Liver (tissue), 9 donors: ENCODE measurements around the gene LINC01488. TPM values are rescaled to one million over a fixed set of nuclear protein-coding genes. Genes with fewer than 3 reads are reported as not detected.

Experiments used
- DNase-seq: peaks from one replicate; pipeline ENCODE4 v3.0.0-alpha.2; 2017; ENCODE audit warnings: low spot score
- H3K27ac ChIP-seq, 2 donors: one replicate each; pipeline ENCODE4 v1.7.0; 2013; ENCODE audit warnings: inconsistent platforms in 2 of 2, low read length in 2 of 2, control low read depth in 1 of 2, low read depth in 1 of 2, mild to moderate bottlenecking in 1 of 2
- H3K27me3 ChIP-seq, 4 donors: one replicate each; pipeline versions ENCODE4 v1.6.1 to v1.7.0; 2013; ENCODE audit warnings: low read length in 3 of 4, inconsistent platforms in 1 of 4, mild to moderate bottlenecking in 1 of 4, moderate library complexity in 1 of 4; ENCODE audit not compliant: control insufficient read depth in 4 of 4, insufficient read depth in 4 of 4
- H3K36me3 ChIP-seq, 4 donors: one replicate each; pipeline versions ENCODE4 v1.6.1 to v1.7.0; 2013; ENCODE audit warnings: low read length in 3 of 4, mild to moderate bottlenecking in 3 of 4, low read depth in 1 of 4, moderate library complexity in 1 of 4; ENCODE audit not compliant: control insufficient read depth in 4 of 4, insufficient read depth in 3 of 4
- H3K4me1 ChIP-seq, 4 donors: one replicate each; pipeline versions ENCODE4 v1.6.1 to v1.7.0; 2013; ENCODE audit warnings: low read length in 3 of 4, mild to moderate bottlenecking in 3 of 4, moderate library complexity in 1 of 4; ENCODE audit not compliant: control insufficient read depth in 4 of 4, insufficient read depth in 4 of 4
- H3K4me3 ChIP-seq, 3 donors: one replicate each; pipeline versions ENCODE4 v1.6.1 to v1.7.0; 2013; ENCODE audit warnings: low read length in 3 of 3, control low read depth in 1 of 3, low read depth in 1 of 3, mild to moderate bottlenecking in 1 of 3
- H3K9ac ChIP-seq, 2 donors: one replicate each; pipeline ENCODE4 v1.7.0; 2013; ENCODE audit warnings: low read length in 2 of 2, mild to moderate bottlenecking in 2 of 2, moderate library complexity in 2 of 2, control low read depth in 1 of 2, low read depth in 1 of 2
- H3K9me3 ChIP-seq, 4 donors: one replicate each; pipeline versions ENCODE4 v1.6.1 to v1.7.0; 2013; ENCODE audit warnings: low read length in 3 of 4; ENCODE audit not compliant: control insufficient read depth in 4 of 4
- CTCF ChIP-seq: fragments of 150-350 bp; IDR thresholded peaks from 2 replicates; pipeline ENCODE4 v1.5.1; 2017; ENCODE audit warnings: improper control_type of control experiment, low read depth, low read length; ENCODE audit not compliant: missing input control
- EGR1 ChIP-seq, 2 donors: IDR thresholded peaks; 2 replicates each; pipeline ENCODE4 v1.6.1; 2016 to 2018; ENCODE audit warnings: antibody characterized with exemption in 2 of 2, low read depth in 2 of 2
- FOXA1 ChIP-seq: IDR thresholded peaks from 2 replicates; pipeline ENCODE4 v1.6.1; 2016; ENCODE audit warnings: antibody characterized with exemption
- FOXA2 ChIP-seq: IDR thresholded peaks from 2 replicates; pipeline ENCODE4 v1.6.1; 2016; ENCODE audit warnings: antibody characterized with exemption
- GABPA ChIP-seq, 2 donors: IDR thresholded peaks in 1 of 2; conservative IDR thresholded peaks in 1 of 2; 2 replicates each; pipeline ENCODE4 v1.6.1; 2016; ENCODE audit warnings: antibody characterized with exemption in 2 of 2, mild to moderate bottlenecking in 1 of 2, moderate library complexity in 1 of 2
- HNF4A ChIP-seq, 2 donors: conservative IDR thresholded peaks; 2 replicates each; pipeline ENCODE4 v1.6.1; 2016; ENCODE audit warnings: antibody characterized with exemption in 2 of 2, mild to moderate bottlenecking in 2 of 2
- HNF4G ChIP-seq: IDR thresholded peaks from 2 replicates; pipeline ENCODE4 v1.6.1; 2016; ENCODE audit warnings: antibody characterized with exemption
- NR2F2 ChIP-seq: IDR thresholded peaks from 2 replicates; pipeline ENCODE4 v1.6.1; 2016; ENCODE audit warnings: antibody characterized with exemption
- RAD21 ChIP-seq, 2 donors: IDR thresholded peaks; 2 replicates each; pipeline ENCODE4 v1.6.1; 2016; ENCODE audit warnings: antibody characterized with exemption in 2 of 2, mild to moderate bottlenecking in 2 of 2
- REST ChIP-seq: IDR thresholded peaks from 2 replicates; pipeline ENCODE4 v1.6.1; 2016; ENCODE audit warnings: antibody characterized with exemption, mild to moderate bottlenecking
- RXRA ChIP-seq, 2 donors: IDR thresholded peaks; 2 replicates each; pipeline ENCODE4 v1.6.1; 2017 to 2018; ENCODE audit warnings: antibody characterized with exemption in 2 of 2, mild to moderate bottlenecking in 1 of 2
- SP1 ChIP-seq: IDR thresholded peaks from 2 replicates; pipeline ENCODE4 v1.6.1; 2018; ENCODE audit warnings: antibody characterized with exemption, mild to moderate bottlenecking
- YY1 ChIP-seq: IDR thresholded peaks from 2 replicates; pipeline ENCODE4 v1.6.1; 2016; ENCODE audit warnings: antibody characterized with exemption, mild to moderate bottlenecking
- WGBS: extraction: QIAGEN DNeasy Blood & Tissue Kit; methylation state at CpG from one replicate; pipeline ENCODE4 v1.1.7; 2013; 5-methylcytosine and 5-hydroxymethylcytosine counted together
- polyA plus RNA-seq, 2 donors: library from polyadenylated mRNA; stranded (reverse) in 1 of 2; unstranded in 1 of 2; fragments of 200-250 nt in 1 of 2; fragments of >200 nt in 1 of 2; fragmentation: Nextera tagmentation in 1 of 2; extraction: Ambion mirVana in 1 of 2; gene quantifications; one replicate each; pipeline versions ENCODE4 v1.2.1 to v1.2.3, GENCODE V29; 2013 to 2015
- total RNA-seq, 2 donors: library from RNA; depleted of rRNA; stranded (reverse); fragments of >200 nt; gene quantifications; one replicate each; pipeline ENCODE4 v1.2.3, GENCODE V29; 2014
- TF ChIP-seq, protein P1 (sequence below): IDR thresholded peaks from 2 replicates; pipeline ENCODE4 v1.6.1; 2016; ENCODE audit warnings: antibody characterized with exemption
- TF ChIP-seq, protein P2 (sequence below): IDR thresholded peaks from 2 replicates; pipeline ENCODE4 v1.6.1; 2016; ENCODE audit warnings: antibody characterized with exemption
- TF ChIP-seq, protein P3 (sequence below): IDR thresholded peaks from 2 replicates; pipeline ENCODE4 v1.6.1; 2016; ENCODE audit warnings: antibody characterized with exemption
- donor health status: healthy.
- donor health status: healthy.
- donor health status: healthy.
- donor health status: healthy.
- donor health status: healthy.

LINC01488 gene
- total and polyA plus RNA-seq, 4 donors, result 0.05 to 2.3 (median 0.60) TPM

- Histone ChIP-seq H3K9me3 (no peaks in the 10 kb centered on the region), H3K9ac (no peak overlapping the region), H3K4me1 (peaks cover 3 to 17% (median 13%) of the 10 kb centered on the region in 4 donors), H3K27me3 (no peaks in the 10 kb centered on the region), H3K36me3 (no peaks in the 10 kb centered on the region), H3K4me3 (no peak overlapping the region), H3K27ac (no peak overlapping the region)
- DNase-seq, result no peak
- TF ChIP-seq YY1 (no peak), RXRA (IDR thresholded peaks at IDR 0.05) (no peak), REST (no peak), EGR1 (IDR thresholded peaks at IDR 0.05; ENCODE audit: low read depth in 2 of 2) (no peak), NR2F2 (no peak)
- TF ChIP-seq, protein P1, sequence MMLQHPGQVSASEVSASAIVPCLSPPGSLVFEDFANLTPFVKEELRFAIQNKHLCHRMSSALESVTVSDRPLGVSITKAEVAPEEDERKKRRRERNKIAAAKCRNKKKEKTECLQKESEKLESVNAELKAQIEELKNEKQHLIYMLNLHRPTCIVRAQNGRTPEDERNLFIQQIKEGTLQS, result no peak
- WGBS, result 96% methylated on average over 7 of the region's 7 CpGs
Measured at GRCh38 chr11:69433741-69434140, 47.7 kb upstream of the LINC01488 start.

DNA sequence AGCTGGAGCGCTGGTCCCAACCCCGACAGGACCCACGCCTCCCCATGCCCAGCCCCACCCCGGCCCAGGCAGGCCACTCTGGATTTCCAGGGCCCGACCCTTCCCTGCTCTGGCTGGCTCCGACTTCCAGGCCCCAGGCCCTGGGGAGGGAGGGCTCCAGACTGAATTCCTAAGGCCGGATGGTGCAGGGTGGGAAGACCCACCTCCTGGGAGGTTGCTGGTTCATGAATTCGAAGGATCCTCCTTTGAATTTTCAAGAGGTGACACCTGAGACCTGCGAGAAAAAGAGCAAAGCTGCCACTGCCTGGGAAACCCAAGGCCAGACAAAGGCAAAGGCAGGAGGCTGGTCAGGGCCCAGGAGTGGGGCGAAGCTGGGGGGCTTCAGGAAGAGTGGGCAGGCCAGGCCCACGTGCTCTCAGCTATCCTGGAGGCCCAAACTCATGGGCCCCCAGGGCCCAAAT, 47.0 kb upstream of the LINC01488 start:
- H3K9ac ChIP-seq, result no peak overlapping the region
- no peaks in the 10 kb centered on the region for H3K27me3 ChIP-seq
- no peak for DNase-seq
- H3K27ac ChIP-seq, result no peak overlapping the region
- H3K4me1 ChIP-seq, result peaks cover 3 to 16% (median 11%) of the 10 kb centered on the region in 4 donors
- no peak for TF ChIP-seq HNF4G
- TF ChIP-seq RAD21 (IDR thresholded peaks at IDR 0.05), result no peak
- TF ChIP-seq EGR1 (IDR thresholded peaks at IDR 0.05; ENCODE audit: low read depth in 2 of 2), result no peak
- TF ChIP-seq RXRA (IDR thresholded peaks at IDR 0.05), result no peak
- TF ChIP-seq, protein P2, sequence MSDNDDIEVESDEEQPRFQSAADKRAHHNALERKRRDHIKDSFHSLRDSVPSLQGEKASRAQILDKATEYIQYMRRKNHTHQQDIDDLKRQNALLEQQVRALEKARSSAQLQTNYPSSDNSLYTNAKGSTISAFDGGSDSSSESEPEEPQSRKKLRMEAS, result no peak
- TF ChIP-seq GABPA (IDR thresholded peaks at IDR 0.05 in 1 of 2, conservative IDR thresholded peaks at IDR 0.05 in 1 of 2), result no peak
- TF ChIP-seq FOXA1, result no peak
- TF ChIP-seq, protein P3, sequence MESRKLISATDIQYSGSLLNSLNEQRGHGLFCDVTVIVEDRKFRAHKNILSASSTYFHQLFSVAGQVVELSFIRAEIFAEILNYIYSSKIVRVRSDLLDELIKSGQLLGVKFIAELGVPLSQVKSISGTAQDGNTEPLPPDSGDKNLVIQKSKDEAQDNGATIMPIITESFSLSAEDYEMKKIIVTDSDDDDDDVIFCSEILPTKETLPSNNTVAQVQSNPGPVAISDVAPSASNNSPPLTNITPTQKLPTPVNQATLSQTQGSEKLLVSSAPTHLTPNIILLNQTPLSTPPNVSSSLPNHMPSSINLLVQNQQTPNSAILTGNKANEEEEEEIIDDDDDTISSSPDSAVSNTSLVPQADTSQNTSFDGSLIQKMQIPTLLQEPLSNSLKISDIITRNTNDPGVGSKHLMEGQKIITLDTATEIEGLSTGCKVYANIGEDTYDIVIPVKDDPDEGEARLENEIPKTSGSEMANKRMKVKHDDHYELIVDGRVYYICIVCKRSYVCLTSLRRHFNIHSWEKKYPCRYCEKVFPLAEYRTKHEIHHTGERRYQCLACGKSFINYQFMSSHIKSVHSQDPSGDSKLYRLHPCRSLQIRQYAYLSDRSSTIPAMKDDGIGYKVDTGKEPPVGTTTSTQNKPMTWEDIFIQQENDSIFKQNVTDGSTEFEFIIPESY, result no peak
- TF ChIP-seq FOXA2, result no peak
- no peak for TF ChIP-seq SP1
- TF ChIP-seq CTCF, result no peak
- no peak for TF ChIP-seq HNF4A (conservative IDR thresholded peaks at IDR 0.05)
- TF ChIP-seq REST, result no peak
- H3K36me3 ChIP-seq, result no peaks in the 10 kb centered on the region
- no peak overlapping the region for H3K4me3 ChIP-seq
- H3K9me3 ChIP-seq, result no peaks in the 10 kb centered on the region
- WGBS, result 91% methylated on average over 11 of the region's 11 CpGs
